NCI-H2107 treated with DMSO at 0.1 percent for 48 hours (cell line): ENCODE data around the gene A4GALT.
"Not testable (repeated sequence)": the region's sequence is repeated elsewhere in the genome, so short reads cannot be mapped to it uniquely, and the experiment has no call there.

Source experiments
- DNase-seq: peaks from one replicate; lab custom pipeline; 2025; ENCODE audit not compliant: unreplicated experiment; lab: John Stamatoyannopoulos, UW

Gene A4GALT

DNA sequence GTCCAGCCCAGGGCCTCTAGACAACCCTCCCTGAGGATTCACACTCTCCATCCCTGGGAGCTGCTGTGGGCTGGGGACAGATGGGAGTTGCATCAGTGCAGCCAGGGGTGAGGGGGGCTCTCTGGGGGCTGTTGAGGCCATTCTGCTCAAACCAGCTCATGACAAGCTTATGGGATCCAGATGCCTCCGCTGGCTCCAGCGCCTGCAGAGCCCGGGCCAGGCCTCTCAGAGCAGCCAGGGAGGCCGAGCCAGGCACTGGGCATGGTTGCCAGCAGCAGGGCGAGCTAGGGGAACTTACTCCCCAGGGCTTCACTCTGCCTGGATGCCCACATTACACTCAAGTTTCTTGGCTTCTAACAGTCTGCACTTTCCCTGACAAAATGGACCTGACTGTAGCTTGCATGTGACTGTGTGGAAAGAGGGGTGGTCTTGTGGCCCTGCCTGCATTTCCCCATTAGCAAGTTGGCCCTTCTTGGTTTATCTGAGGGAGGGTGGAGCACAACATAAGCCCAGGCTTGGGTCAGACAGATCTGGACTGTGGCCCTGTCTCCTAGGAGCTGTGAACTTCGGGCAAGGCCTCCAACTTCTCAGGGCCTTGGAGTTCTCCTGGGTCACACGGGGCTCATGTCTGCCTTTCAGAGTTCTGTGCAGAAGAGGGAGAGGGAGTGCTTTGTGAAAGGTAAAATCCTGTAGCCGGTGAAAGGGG, 36.9 kb downstream of the A4GALT start:
- DNase-seq: no peak

DNA sequence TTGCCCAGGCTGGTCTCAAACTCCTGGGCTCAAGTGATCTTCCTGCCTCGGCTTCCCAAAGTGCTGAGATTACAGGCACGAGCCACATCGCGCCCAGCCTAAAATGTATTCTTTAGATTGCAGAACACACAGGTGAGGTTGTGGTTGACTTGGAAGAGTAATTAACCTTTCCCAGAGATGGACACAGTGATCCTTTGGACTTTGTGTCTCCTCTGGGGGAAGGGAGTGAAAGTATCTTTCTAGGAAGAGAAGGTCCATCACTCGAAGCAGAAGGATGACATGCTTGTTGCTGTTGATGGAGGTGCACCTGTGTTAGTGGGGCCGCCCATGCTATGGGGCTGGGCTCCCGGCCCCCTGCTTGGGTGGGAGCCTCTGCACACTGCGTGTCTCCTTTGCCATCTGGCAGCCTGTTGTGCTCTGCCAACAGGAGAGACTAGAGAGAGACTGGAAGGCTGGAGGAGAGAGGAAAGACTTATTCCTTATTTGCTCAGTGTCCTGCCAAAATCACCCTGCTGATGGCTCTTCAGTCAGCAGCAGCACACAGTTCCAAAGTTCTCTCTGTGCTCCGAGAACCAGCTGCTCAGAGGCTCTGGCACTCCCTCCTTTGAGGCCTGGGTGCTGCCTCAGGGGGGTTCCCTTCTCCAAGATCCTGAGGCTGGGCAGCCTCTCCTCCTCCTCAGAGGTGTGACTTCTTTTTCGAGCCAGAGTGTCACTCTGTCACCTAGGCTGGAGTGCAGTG, 38.4 kb downstream of the A4GALT start:
- DNase-seq: no peak

DNA sequence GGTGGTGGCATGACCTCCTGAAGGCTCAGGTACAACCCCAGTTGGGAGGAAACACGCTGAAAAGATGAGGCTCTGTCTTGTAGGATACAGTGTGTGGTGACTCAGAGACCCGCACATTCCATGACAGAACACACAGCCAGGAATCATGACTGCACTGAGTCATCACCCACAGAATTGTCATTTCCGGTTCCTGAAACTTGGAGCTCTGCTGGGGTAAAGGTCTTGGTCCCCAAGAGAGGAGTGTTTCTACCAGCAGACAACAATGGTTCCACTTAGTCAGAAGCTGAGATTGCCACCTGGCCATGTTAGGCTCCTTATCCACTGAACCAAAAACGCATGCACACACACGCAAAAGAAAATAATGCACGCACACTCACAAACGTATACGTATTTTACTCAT, 40.0 kb downstream of the A4GALT start:
- no peak for DNase-seq

DNA sequence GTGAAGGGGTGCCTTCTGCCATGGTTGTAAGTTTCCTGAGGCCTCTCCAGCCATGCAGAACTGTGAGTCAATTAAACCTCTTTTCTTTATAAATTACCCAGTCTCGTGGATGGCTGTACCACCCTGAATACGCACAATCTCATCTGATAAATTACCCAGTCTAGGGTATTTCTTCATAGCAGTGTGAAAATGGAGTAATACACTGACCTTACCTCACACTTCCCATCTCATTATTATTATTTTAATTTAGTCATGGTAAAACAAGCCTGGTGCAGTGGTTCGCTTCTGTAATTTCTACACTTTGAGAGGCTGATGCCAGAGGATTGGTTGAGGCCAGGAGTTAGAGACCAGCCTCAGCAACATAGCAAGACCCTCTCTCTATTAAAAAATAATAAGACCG, 41.0 kb downstream of the A4GALT start:
- DNase-seq: no peak

DNA sequence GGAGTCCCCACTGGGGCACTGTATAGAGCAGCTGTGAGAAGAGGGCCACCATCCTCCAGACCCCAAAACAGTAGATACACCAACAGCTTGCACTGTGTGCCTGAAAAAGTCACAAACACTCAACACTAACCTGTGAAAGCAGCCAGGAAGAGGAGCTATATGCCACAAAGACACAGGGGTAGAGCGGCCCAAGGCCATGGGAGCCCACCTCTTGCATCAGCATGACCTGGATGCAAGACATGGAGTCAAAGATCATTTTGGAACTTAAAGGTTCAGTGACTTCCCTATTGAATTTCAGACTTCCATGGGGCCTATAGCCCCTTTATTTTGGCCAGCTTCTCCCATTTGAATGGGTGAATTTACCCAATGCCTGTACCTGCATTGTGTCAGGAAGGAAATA, 41.8 kb downstream of the A4GALT start:
- DNase-seq: no peak

DNA sequence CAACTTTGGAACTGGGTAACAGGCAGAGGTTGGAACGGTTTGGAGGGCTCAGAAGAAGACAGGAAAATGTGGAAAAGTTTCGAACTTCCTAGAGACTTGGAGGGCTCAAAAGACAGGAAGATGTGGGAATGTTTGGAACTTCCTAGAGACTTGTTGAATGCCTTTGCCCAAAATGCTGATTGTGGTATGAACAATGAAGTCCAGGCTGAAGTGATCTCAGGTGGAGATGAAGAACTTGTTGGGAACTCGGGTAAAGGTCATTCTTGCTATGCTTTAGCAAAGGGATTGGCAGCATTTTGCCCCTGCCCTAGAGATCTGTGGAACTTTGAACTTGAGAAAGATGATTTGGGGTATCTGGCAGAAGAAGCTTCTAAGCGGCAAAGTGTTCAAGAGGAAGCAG, 42.7 kb downstream of the A4GALT start:
- not testable (repeated sequence) for DNase-seq

DNA sequence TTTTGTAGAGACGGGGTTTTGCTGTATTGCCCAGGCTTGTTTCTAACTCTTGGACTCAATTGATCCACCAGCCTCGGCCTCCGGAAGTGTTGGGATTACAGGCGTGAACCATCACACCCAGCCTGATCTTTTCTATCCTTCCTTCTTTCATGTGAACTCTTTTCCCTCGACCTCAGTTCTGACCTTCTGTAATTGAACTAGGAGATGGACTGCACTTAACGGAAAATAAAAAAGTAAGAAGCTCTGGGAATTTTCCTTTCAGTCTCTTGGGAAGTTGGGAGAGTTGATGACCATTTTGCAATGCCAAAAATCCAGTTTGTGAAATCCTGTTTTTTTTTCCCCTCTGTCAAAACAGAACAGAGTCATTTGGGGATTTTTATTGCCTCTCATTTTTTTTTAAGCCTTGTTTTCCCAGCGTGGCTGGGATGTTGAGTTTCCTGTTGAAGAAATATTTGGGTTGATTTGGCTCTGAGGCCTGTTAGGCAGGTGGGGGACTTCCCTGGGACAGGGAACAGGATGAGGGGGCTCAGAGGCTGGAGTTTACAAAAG, 44.5 kb downstream of the A4GALT start:
- no peak for DNase-seq

DNA sequence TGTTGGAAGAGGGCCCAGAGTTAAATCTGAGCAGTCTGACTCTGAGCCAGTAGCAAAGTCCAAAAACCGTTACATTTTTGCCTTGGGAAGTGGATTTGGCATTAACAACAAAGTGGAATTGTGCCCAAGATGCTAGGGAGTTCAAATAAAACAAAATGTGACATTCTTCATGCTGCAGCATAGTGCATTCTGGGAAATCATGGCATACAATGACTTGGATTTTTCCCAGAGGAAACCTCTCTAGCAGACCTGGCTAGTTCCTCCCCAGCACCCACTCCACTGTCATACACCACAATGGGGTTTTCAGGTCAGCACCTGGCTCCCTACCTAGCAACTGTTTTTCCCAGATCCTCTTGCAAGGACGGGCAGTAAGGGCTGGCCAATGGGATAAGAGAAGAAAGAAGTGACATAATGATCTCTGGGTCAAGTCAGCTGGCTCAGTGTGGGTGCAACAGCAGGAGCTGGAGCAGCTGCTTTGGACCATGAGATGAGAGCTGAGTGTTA, 46.7 kb downstream of the A4GALT start:
- no peak for DNase-seq

DNA sequence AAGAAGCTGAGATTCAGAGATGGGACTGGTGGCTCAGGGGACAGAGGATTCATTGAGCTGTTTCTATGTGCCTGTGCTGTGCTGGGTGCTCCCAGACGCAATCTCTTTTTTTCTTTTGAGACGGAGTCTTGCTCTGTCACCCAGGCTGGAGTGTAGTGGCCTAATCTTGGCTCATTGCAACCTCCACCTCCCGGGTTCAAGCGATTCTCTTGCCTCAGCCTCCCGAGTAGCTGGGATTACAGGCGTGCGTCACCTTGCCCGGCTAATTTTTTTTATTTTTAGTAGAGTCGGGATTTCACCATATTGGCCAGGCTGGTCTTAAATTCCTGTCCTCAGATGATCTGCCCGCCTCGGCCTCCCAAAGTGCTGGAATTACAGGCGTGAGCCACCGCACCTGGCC, 47.6 kb downstream of the A4GALT start:
- DNase-seq: not testable (repeated sequence)

DNA sequence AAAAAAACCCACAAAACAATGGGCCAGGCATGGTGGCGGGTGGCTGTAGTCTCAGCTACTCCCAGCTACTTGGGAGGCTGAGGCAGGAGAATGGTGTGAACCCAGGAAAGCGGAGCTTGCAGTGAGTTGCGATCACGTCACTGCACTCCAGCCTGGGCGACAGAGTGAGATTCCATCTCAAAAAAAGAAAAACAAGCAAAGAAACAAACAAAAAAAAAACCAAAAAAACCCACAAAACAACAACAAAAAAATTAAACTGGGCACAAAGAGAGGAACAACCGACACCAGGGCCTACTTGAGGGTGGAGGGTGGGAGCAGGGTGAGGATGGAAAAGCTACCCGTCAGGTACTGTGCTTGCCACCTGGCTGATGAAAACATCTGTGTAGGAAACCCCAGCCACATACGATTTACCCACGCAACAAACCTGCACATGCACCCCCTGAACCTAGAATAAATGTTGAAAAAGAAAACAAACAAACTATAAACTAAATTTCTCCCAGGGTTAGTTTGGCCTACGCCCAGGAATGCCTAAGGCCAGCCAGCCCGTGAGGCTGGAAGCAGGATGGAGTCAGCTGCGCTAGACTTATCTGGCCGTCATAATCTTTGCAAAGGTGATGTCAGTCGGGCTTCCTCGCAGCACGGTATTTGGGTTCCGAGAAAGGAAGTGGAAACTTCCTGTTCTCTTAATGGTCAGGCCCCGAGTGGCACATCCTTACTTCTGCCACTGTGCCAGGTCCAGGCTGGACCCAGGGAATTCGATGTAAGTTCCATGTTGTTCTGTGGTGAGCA, 49.6 kb downstream of the A4GALT start:
- no peak for DNase-seq

DNA sequence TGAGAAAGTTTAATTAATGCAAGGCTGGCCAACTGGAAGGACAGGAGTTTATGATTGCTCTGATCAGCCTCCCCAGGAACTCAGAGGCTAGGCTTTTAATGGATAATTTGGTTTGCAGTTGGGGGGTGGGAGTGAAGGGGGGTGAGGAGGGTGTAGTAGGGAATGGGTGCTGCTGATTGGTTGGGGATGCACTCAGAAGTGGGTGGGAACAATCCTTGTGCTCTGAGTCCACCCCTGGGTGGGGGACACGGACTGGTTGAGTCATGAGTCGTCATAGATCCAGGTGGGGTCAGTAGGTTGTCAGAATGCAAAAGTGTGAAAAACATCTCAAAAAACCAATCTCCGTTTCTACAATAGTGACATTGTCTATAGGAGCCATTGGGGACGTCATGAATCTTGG, 50.6 kb downstream of the A4GALT start:
- no peak for DNase-seq

DNA sequence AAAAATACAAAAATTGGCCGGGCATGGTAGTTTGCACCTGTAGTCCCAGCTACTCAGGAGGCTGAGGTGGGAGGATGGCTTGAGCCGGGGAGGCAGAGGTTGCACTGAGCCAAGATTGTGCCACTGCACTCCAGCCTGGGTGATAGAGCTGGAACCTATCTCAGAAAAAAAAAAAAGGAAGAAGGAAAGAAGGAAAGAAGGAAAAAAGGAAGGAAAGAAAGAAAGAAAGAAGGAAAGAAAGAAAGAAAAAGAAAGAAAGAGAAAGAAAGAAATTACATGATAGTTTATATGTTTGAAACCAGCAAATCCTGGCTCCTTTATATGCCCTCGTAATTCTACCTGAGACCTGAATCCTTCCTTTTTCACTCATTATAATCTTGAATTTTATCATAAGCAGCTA, 54.3 kb downstream of the A4GALT start:
- not testable (repeated sequence) for DNase-seq

DNA sequence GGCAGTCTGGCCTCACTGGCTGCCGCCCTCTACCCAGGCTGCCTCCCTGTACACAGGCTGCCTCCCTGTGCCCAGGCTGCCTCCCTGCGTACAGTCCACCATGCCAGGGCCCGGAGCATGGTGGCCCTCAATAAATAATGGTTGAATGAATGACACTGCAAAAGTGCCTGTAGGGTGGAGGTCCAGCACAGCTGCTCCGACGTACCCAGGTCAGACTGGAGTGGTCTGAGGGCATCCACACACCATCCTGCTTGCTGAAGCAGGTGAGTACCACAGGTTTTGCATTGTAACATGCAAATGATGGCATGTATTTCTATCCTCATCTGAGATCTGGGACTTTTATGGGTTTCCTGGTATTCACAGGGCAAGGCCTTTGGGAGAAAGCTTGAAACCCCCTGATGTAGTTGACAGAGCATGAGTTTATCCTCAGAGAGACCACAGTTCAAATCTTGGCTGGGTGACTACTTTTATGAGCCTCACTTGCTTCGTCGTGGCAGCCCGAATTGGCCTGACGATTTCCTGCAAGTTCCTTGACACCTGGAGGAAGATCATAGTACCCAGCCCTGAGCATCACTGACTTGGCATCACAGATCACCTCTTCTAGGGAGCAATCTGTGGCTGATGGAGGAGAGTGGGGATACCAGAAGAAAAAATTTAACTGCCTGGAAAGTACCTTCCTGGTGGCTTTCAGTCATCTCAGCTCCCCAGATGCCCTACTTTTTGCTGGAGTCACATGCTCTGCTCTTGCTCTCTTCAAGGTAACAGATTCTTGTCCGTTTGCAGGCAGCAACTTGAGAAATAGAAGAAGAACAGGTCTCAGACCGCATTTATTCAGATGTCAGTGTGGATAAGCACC, 55.5 kb downstream of the A4GALT start:
- no peak for DNase-seq

DNA sequence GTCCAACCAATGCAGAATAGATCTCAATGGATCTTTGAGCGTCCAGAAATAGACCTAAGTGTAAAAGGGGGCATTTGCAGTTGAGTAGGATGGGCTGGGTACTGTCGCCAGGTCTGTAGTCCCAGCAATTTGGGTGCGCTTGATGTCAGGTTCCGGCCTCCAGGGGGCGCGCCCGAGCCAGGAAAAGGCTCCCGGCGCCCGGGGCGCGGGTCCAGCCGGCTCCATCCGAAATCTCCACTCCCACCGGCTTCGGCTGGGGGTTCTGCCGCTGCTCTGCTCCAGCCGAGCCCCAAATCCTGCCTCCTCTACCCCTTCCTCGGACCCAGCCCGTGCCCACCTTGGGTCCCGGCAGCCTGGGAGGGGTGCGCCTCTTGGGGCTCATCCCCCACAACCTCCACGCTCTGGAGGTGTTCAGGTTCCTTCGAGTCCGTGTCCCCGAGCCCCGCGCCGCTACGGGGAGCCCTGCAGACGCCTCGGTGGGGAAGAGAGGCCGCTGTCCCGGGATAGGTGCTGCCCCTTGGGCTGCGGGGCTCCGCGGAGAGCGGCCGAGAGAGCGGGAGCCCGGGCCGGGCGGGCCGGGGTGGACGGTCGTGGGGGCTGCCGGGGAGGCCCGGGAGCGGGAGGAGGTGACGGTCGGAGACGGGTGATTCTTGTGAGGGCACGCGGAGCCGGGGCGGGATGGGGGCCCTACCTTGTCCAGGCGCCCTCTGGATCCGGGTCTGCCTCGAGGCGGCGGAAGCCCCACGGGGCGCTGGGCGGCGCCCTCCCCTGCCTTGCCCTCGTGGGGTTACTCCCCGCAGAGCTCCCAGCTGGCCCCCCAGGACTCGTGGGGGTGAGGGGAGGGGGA, 58.5 kb downstream of the A4GALT start:
- DNase-seq: peak; percentile 24

DNA sequence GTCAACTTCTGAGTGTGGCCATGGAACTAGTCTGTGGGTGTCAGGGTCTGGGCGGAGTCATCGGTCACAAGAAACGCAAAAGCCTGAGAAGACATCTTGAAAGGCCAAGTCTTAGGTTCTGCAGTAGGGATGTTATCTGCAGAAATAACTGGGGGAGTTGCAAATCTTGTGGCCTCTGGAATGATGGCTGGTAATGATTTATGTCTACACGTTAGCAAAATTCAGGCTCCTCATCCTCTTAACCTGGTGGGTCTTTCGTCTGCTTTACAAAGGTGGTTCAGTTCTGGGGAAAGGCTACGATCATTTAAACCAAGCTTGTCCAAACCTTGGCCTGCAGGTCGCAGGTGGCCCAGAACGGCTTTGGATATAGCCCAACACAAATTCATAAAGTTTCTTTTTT, 64.1 kb downstream of the A4GALT start:
- DNase-seq: no peak

DNA sequence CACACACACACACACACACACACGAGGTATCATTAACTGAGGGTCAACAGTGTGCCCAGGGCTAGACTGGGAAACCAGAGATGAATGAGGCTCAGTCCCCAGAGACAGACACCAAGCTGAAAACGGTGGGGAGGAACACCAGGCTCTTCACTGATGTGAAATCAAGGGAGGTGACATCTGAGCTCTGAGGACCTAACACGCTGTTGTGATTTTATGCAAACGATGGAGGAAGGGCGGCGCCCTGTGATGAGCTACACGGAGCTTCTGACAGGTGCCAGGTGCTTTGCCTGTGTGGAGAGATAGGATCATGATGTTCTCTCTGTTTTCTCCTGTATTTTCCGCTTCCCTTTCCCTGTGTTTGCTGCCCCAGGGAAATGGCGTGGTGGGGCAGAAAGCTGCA, 65.0 kb downstream of the A4GALT start:
- DNase-seq: peak; percentile 93

DNA sequence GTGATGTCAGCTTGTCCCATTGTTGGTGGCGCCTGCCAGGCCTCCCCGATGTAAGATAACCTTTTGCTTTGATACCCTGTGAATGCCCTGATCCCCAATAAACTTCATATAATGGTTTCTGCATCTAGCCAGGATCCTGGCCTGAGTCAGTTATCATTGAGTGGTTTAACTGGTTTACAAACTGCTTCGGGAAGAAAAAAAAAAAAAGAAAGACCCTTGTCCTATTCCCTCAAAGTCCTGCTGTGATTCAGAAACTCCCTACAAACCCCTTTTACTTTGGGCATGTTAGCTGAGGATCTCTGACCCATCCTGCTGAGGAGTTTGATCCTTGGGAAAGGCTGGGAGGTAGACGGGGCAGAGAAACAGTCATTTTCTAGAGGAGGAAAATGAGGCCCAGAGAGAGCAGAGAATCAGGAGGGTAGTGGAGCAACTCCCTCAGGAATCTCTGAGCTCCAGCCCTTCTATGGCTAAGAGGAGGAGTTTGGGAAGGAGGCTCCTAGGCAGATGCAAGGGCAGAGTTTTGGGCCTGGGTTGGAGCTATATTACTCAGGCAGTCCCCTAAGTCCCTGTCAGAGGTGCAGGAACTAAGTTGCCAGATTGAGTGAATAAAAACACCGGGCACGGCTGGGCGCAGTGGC, 66.1 kb downstream of the A4GALT start:
- no peak for DNase-seq

DNA sequence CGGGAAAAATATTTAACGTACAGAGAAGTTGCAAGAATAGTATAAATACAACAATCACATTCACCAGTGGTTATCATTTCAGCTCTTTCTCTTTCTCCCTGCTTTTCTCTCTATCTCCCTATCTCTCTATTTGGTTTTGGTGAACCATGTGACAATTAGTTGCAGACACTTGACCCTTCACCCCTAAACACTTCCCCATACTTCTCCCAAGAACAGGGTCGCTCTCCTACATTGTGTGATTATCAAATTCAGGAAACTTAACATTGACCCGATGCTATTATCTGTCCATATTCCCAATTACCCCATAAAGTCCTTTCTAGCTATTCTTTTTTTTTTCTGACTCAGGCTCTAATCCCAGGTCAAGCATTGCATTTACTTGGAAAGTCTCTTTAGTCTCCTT, 66.7 kb downstream of the A4GALT start:
- no peak for DNase-seq

DNA sequence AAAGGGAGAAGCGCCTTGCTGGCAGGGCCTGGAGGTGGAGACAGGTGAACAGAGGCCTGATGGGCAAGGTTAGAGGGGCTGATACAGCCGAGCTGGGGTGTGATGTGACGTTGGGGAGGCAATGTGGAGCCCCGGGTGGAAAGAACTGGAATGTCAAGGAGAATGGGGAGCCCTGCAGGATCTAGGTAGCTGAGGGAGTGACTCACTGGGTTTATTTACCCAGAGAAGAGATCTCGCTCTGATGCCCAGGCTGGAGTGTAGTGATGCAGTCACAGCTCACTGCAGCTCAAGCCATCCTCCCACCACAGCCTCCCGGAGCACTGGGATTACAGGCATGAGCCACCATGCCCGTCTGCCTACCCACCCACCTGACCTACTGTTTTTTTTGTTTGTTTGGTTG, 69.5 kb downstream of the A4GALT start:
- DNase-seq: no peak
